Adrenal gland (tissue), 12 donors: ENCODE data around the gene NAA16. TPM values are rescaled to one million over a fixed set of nuclear protein-coding genes. Genes with fewer than 3 reads are reported as not detected.

ENCODE experiments used
- DNase-seq, 7 donors: peaks; one replicate each; pipeline ENCODE4 v3.0.0-alpha.2; 2019 to 2020
- H3K27ac ChIP-seq, 5 donors: fragments of 200-600 bp; sonication (generic) in 4 of 5; 1 replicate in 3 of 5; 2 replicates in 2 of 5; pipeline versions ENCODE4 v1.5.1 to v1.8.0; 2016 to 2020; ENCODE audit warnings: mild to moderate bottlenecking in 1 of 5
- H3K27me3 ChIP-seq: fragments of 200-600 bp; 2 replicates; pipeline ENCODE4 v1.8.0; 2021
- H3K36me3 ChIP-seq, 2 donors: fragments of 200-600 bp; replicated peaks in 1 of 2; 1 replicate in 1 of 2; 2 replicates in 1 of 2; pipeline versions ENCODE4 v1.5.1 to v1.8.0; 2018 to 2022
- H3K4me1 ChIP-seq, 2 donors: fragments of 200-600 bp; replicated peaks in 1 of 2; 1 replicate in 1 of 2; 2 replicates in 1 of 2; pipeline versions ENCODE4 v1.5.1 to v1.8.0; 2018 to 2021
- H3K4me3 ChIP-seq, 4 donors: fragments of 200-600 bp; sonication (generic) in 3 of 4; one replicate each; pipeline ENCODE4 v1.5.1; 2016 to 2018
- H3K9me3 ChIP-seq, 3 donors: fragments of 200-600 bp; sonication (generic) in 1 of 3; replicated peaks in 1 of 3; 1 replicate in 2 of 3; 2 replicates in 1 of 3; pipeline versions ENCODE4 v1.5.1 to v1.8.0; 2016 to 2021
- CTCF ChIP-seq, 6 experiments: fragments of 450-650 bp in 4 of 6; fragments of 200-600 bp in 2 of 6; sonication (generic) in 1 of 6; IDR thresholded peaks; 1 replicate in 5 of 6; 2 replicates in 1 of 6; pipeline versions ENCODE4 v1.5.1 to v1.8.0; 2016 to 2021; ENCODE audit warnings: antibody characterized with exemption in 6 of 6, mild to moderate bottlenecking in 2 of 6, moderate library complexity in 1 of 6
- POLR2A ChIP-seq, 2 donors: fragments of 450-650 bp; IDR thresholded peaks; one replicate each; pipeline ENCODE4 v1.6.1; 2017; ENCODE audit warnings: antibody characterized with exemption in 2 of 2, mild to moderate bottlenecking in 2 of 2, moderate library complexity in 1 of 2
- WGBS, 4 donors: extraction: QIAGEN DNeasy Blood & Tissue Kit in 2 of 4; methylation state at CpG; one replicate each; pipeline versions ENCODE4 v1.1.5 to v1.1.7; 2013 to 2017; 5-methylcytosine and 5-hydroxymethylcytosine counted together
- intact Hi-C, 2 donors: fragments of 100-400 bp; cut with DNase I; formaldehyde crosslinking; loops; one replicate each; pipeline versions ENCODE4 v1.14.1 to v1.15.0; 2022 to 2023
- polyA plus RNA-seq, 3 donors: library from polyadenylated mRNA; stranded (reverse); fragments of 200-250 nt in 2 of 3; fragments of 350-450 nt in 1 of 3; fragmentation: Illumina TruSeq in 1 of 3; extraction: RNeasy Lipid Tissue Mini Kit (QIAGEN cat#74804) in 1 of 3; gene quantifications; one replicate each; pipeline ENCODE4 v1.2.3, GENCODE V29; 2013 to 2014
- total RNA-seq, 9 donors: library from RNA; depleted of rRNA in 4 of 9; stranded (reverse); fragments of >200 nt in 4 of 9; fragments of 120-200 nt in 1 of 9; fragmentation: NEBNext Ultra II Directional in 1 of 9; extraction: Animal tissue kit (Norgen Biotek cat#: 25700) in 1 of 9; gene quantifications; one replicate each; pipeline versions ENCODE4 v1.1.0 to v1.2.4, GENCODE V29; 2013 to 2023
- donor health status: healthy with polysubstance abuse.
- donor health status: Bipolar disorder and iron deficiency.
- donor health status: DM: yes; HTN: yes; CAD: no.
- donor health status: DM: no; HTN: no; CAD: no.
- donor health status: DM: no; HTN: no; CAD: no.
- donor health status: DM: yes; HTN: yes; CAD: no.

The NAA16 gene
- total and polyA plus RNA-seq, 12 donors, result 3.2 to 26.2 (median 16.8) TPM

GRCh38 chr13:41411522-41411921, 100.5 kb downstream of the NAA16 start:
- Histone ChIP-seq H3K27me3 (no peaks in the 10 kb centered on the region), H3K36me3 (no peaks in the 10 kb centered on the region), H3K4me3 (no peak overlapping the region), H3K27ac (no peak overlapping the region), H3K4me1 (no peaks in the 10 kb centered on the region), H3K9me3 (no peaks in the 10 kb centered on the region)
- peak in 4 of 7 donors; percentile 18 to 56 (median 26) for DNase-seq
- 51 to 57% (median 56%) methylated on average over 5 of the region's 5 CpGs for WGBS, 4 donors
- intact Hi-C loops, result loop anchor here in 1 of 2 donors (10.0 kb wide), 1 partner anchor 703 kb away; no protein-coding TSS in a partner anchor
- TF ChIP-seq CTCF (IDR thresholded peaks at IDR 0.05), result peak in 3 of 6 experiments; percentile 28 to 39 (median 31)
- TF ChIP-seq POLR2A (IDR thresholded peaks at IDR 0.05), result no peak

- 90 to 96% (median 92%) methylated on average over 5 of the region's 5 CpGs for WGBS, 4 donors
- H3K4me3 ChIP-seq, result no peak overlapping the region
- H3K4me1 ChIP-seq, result no peaks in the 10 kb centered on the region
- no peak for TF ChIP-seq CTCF (IDR thresholded peaks at IDR 0.05)
- no peak for TF ChIP-seq POLR2A (IDR thresholded peaks at IDR 0.05)
- intact Hi-C loops, result loop anchor here in 1 of 2 donors (10.0 kb wide), 1 partner anchor 701 kb away; no protein-coding TSS in a partner anchor
- H3K27ac ChIP-seq, result no peak overlapping the region
- no peaks in the 10 kb centered on the region for H3K9me3 ChIP-seq
- no peaks in the 10 kb centered on the region for H3K27me3 ChIP-seq
- DNase-seq, result no peak
- H3K36me3 ChIP-seq, result no peaks in the 10 kb centered on the region
These were observed 102.8 kb downstream of the NAA16 start for GRCh38 chr13:41413872-41414271.

GRCh38 chr13:41416276-41416675, 105.2 kb downstream of the NAA16 start:
- Histone ChIP-seq H3K4me3 (no peak overlapping the region), H3K27me3 (no peaks in the 10 kb centered on the region), H3K27ac (no peak overlapping the region), H3K4me1 (no peaks in the 10 kb centered on the region), H3K9me3 (no peaks in the 10 kb centered on the region), H3K36me3 (no peaks in the 10 kb centered on the region)
- 31 to 94% (median 47%) methylated on average over 3 of the region's 3 CpGs for WGBS, 4 donors
- intact Hi-C loops, result loop anchor here in 1 of 2 donors (10.0 kb wide), 1 partner anchor 699 kb away; no protein-coding TSS in a partner anchor
- no peak for DNase-seq
- no peak for TF ChIP-seq CTCF (IDR thresholded peaks at IDR 0.05)
- no peak for TF ChIP-seq POLR2A (IDR thresholded peaks at IDR 0.05)

- intact Hi-C loops, result loop anchor here in 1 of 2 donors (10.0 kb wide), 1 partner anchor 697 kb away; no protein-coding TSS in a partner anchor
- no peaks in the 10 kb centered on the region for H3K9me3 ChIP-seq
- H3K4me1 ChIP-seq, result no peaks in the 10 kb centered on the region
- 46 to 63% (median 54%) methylated on average over 5 of the region's 5 CpGs for WGBS, 4 donors
- TF ChIP-seq POLR2A (IDR thresholded peaks at IDR 0.05) (no peak), CTCF (IDR thresholded peaks at IDR 0.05) (no peak)
- no peaks in the 10 kb centered on the region for H3K27me3 ChIP-seq
- DNase-seq, result no peak
- H3K4me3 ChIP-seq, result no peak overlapping the region
- no peaks in the 10 kb centered on the region for H3K36me3 ChIP-seq
- no peak overlapping the region for H3K27ac ChIP-seq
These were observed 107.0 kb downstream of the NAA16 start for GRCh38 chr13:41418027-41418426.
